C1 segment of cervical spinal cord (tissue), 14 donors: Measurements from ENCODE around the gene HOXD12.
A peak's percentile ranks its signal among the peaks of the same experiment; 100 is the strongest.

Source experiments
- DNase-seq, 14 donors: peaks; one replicate each; lab custom pipeline; 2025; lab: John Stamatoyannopoulos, UW

HOXD12 gene

DNA sequence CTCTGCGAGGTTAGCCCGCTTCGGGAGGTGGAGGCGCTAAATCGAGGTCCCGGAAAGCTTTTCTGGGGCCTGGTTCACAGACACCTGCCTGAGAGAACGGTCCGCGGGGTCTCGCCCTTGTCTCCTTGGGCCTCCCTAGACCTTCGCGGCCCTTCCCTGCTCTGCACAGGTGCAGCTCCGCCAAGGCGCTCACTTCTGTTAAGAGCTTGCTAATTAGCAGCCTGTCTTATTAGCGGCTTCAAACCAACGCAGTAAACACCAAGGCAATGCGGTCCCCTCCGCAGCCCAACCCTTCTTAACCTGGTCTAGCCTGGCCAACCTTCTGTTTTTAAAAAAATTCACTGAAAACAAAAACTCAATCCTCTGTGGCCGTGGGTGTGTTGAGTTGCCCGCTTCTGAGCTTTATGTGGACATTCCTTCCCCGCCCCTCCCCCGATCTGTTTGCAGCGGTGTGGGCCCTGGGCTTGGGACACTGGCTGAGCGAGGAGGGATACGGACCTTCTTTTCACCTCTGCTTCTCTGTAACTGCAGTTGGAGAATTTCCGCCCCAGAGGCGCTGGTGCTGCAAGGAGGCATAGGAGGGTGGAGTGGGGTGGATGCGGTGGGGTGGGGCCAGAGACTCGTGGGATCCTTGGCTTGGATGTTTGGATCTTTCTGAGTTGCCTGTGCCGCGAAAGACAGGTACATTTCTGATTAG lies 48.4 kb downstream of the HOXD12 start:
- no peak for DNase-seq

DNA sequence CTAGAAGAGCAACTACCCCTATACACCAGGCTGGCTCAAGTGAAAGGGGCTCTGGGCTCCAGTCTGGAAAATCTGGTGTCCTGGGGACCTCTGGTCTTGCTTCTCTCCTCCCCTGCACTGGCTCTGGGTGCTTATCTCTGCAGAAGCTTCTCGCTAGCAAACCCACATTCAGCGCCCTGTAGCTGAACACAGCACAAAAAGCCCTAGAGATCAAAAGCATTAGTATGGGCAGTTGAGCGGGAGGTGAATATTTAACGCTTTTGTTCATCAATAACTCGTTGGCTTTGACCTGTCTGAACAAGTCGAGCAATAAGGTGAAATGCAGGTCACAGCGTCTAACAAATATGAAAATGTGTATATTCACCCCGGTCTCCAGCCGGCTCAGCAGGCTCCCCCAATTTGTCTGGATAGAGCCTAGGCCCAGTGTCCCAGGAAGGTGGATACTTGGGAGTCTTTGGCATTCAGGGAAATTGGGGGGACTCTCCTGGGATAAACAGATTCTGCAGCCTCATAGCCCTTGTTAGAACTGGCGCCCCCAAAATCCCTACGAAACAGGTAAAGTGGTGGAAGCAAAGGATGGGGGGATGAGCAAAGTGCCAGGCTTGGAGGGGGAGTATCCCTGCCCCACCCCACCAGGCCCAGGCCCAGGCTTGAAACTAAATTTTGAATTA lies 49.3 kb downstream of the HOXD12 start:
- DNase-seq, result no peak

DNA sequence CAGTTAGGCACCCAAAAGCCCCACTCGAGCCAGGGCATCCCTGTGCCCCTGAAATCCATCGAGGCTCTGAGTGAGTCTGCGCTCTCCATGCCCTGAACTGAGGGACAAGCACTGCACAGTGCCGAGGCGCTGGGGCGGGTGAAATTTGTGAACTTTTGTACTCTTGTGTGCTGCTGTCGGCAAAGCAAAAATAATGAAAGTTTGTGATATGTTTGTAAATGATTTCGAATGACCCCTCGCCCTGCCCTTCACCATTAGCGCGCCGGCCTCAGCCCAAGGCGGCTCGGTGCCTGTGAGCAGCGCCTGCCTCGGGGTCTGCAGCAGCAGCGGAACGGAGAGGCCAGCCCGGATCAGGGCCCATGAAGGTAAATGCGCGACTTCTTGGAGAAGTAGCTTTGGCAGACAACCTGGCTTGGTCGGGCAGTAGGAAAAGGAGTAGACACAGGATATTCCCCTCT lies 49.9 kb downstream of the HOXD12 start:
- no peak for DNase-seq

DNA sequence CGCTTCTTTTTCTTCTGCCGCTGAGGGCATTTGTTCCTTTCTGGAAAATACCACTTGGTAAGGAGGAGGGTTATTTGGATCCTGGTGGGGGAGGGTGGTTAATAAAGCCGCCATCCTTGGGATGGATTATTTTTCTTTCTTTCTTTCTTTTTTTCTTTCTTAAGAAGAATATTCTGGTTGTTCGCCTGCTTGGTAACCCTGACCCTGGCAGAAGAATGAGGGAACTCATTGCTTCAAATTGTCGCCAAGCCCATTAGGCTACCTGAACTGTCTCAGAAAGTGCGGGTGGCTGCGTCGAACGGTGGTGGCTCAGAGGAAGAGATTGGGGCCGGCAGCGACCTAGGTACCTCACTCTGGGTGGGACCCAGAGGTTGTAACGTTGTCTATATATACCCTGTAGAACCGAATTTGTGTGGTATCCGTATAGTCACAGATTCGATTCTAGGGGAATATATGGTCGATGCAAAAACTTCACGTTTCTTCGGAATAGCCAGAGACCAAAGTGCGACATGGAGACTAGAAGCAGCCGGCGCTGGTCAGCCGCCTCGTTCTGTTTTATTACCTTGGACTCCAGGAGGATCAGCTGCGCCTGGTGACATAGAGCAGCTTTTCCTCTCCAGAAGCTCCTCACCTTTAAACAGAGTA lies 50.5 kb downstream of the HOXD12 start:
- DNase-seq, result no peak

DNA sequence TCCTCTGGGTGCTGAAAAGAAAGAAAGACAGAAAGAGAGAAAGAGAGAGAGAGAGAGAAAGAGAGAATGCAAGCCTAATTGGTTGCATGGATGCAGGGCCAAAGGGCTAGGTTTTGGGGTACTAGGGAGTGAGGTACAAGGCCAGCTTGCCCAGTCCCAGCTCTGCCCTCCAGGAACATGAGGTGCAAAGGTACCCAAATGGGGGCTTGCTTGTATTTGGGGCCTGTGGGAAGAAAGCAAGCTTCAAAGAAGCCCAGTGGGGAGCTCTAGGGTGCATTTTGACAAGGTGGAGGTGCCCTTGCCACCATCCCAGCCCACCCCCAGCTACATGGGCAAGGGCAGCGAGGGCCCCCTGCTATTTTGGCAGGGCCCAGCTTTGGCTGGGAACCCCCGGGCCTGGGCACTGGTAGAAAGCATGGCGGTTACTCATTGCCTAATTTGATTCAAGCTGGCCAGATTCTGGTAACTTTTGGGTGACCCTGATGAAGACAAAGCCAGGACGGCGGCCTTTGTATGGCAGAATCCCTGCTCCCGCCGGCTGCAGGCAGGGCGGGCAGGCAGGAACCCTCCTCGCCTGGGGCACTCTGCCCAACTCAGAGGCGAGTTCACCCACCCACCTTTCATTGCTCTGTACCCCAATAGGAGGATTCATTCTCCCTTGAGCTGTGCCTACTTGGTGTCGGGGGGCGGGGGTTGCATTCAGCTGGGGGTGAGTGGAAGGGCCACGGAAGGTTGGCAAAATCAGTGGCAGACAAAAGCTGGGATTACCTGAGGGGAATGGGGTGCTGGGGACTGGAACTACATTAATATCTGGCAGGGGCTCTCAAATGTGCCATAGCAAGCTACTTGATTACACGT lies 51.2 kb downstream of the HOXD12 start:
- DNase-seq, result peak in 1 of 14 donors; percentile 34

DNA sequence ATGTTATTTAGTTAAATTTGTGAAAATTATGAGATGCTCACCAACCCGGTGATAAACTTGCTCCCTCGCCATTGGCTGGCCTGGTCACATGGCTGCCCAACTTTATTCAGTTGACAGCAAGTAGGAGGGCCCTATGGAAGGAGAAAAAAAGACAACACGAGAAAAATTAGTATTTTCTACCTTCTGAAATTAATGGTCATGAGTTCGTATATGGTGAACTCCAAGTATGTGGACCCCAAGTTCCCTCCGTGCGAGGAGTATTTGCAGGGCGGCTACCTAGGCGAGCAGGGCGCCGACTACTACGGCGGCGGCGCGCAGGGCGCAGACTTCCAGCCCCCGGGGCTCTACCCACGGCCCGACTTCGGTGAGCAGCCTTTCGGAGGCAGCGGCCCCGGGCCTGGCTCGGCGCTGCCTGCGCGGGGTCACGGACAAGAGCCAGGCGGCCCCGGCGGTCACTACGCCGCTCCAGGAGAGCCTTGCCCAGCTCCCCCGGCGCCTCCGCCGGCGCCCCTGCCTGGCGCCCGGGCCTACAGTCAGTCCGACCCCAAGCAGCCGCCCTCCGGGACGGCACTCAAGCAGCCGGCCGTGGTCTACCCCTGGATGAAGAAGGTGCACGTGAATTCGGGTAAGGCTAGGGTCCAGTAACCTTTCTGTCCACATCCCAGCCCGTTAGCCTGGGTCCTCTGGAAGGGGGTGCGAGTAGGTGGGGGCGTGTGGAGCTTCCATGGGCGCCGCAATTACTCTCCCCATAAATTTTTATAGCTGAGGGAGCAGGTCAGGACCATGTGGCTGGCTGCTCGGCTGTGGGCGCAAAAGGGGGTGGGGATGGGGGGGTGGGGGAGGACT lies 52.1 kb downstream of the HOXD12 start, which contains the start of gene HOXD4:
Gene HOXD4, plus strand, starts transcription at position 109 of the 846 bp plus-strand sequence. Its CDS starts 84 bp downstream, at position 193.
- peak in 7 of 14 donors; percentile 20 to 65 (median 41) for DNase-seq
